Pancreas (tissue), 10 donors: Measurements from ENCODE around the gene JAK2. TPM values are rescaled to one million over a fixed set of nuclear protein-coding genes. Genes with fewer than 3 reads are reported as not detected.

Source experiments
- ATAC-seq, 4 donors: fragments of 200-7000 bp; cut with Tn5 transposase; one replicate each; pipeline versions ENCODE4 v1.8.0 to v1.9.1; 2020; ENCODE audit warnings: mild to moderate bottlenecking in 4 of 4, moderate library complexity in 4 of 4
- DNase-seq, 6 donors: peaks; one replicate each; pipeline ENCODE4 v3.0.0-alpha.2; 2020
- FAIRE-seq: peaks from 2 replicates; lab custom pipeline; 2012; peaks lifted over from hg19 to GRCh38; lab: Jason Lieb, UNC
- H3K27ac ChIP-seq, 4 donors: fragments of 200-600 bp; sonication (generic); 1 replicate in 3 of 4; 2 replicates in 1 of 4; pipeline versions ENCODE4 v1.5.0 to v1.8.0; 2020
- H3K27me3 ChIP-seq, 4 donors: fragments of 200-600 bp; one replicate each; pipeline ENCODE4 v1.8.0; 2021
- H3K36me3 ChIP-seq, 3 donors: fragments of 200-600 bp; sonication (generic) in 1 of 3; one replicate each; pipeline versions ENCODE4 v1.5.0 to v1.8.0; 2020 to 2021
- H3K4me1 ChIP-seq, 3 donors: fragments of 200-600 bp; one replicate each; pipeline ENCODE4 v1.8.0; 2021
- H3K4me3 ChIP-seq, 4 donors: fragments of 200-600 bp; sonication (generic) in 2 of 4; one replicate each; pipeline versions ENCODE4 v1.5.0 to v1.8.0; 2020 to 2021
- H3K9me3 ChIP-seq, 4 donors: fragments of 200-600 bp; one replicate each; pipeline ENCODE4 v1.8.0; 2021
- CTCF ChIP-seq, 4 donors: fragments of 200-600 bp; sonication (generic) in 3 of 4; IDR thresholded peaks; one replicate each; pipeline versions ENCODE4 v1.5.0 to v1.8.0; 2021; ENCODE audit warnings: antibody characterized with exemption in 4 of 4
- WGBS, 2 donors: extraction: QIAGEN DNeasy Blood & Tissue Kit; methylation state at CpG; one replicate each; pipeline ENCODE4 v1.1.7; 2013; 5-methylcytosine and 5-hydroxymethylcytosine counted together
- intact Hi-C, 3 donors: fragments of 100-400 bp; cut with DNase I; formaldehyde crosslinking; loops; one replicate each; pipeline versions ENCODE4 v1.11.1 to v1.14.2; 2022
- polyA plus RNA-seq, 2 donors: library from polyadenylated mRNA; stranded (reverse); fragments of 200-250 nt; gene quantifications; one replicate each; pipeline ENCODE4 v1.2.3, GENCODE V29; 2013
- total RNA-seq, 6 donors: library from RNA; stranded (reverse); fragmentation: NEBNext Ultra II Directional in 4 of 6; extraction: Animal tissue kit (Norgen Biotek cat#: 25700) in 4 of 6; gene quantifications; one replicate each; pipeline versions ENCODE4 v1.2.1 to v1.2.4, GENCODE V29; 2021 to 2023
- donor health status: healthy with polysubstance abuse.
- donor health status: DM: no; HTN: no; CAD: no; lungs with moderate emphysema.
- donor health status: DM: no; HTN: no; CAD: no.
- donor health status: control.
- donor health status: control.
- donor health status: Bipolar disorder and iron deficiency.
- donor health status: DM: yes; HTN: yes; CAD: no.
- donor health status: DM: no; HTN: no; CAD: no.
- donor health status: DM: no; HTN: no; CAD: no.
- donor health status: DM: yes; HTN: yes; CAD: no.

Gene JAK2
- total and polyA plus RNA-seq, 8 donors = 1.7 to 9.1 (median 4.2) TPM

- no peaks in the 10 kb centered on the region for H3K9me3 ChIP-seq
- DNase-seq (no peak), FAIRE-seq (no peak), ATAC-seq (no peak)
- intact Hi-C loops = no loop called here
- H3K36me3 ChIP-seq = peaks cover 0 to 4% (median 0%) of the 10 kb centered on the region in 3 donors
- 93 to 94% methylated on average over 3 of the region's 3 CpGs for WGBS, 2 donors
- no peaks in the 10 kb centered on the region for H3K4me1 ChIP-seq
- no peak overlapping the region for H3K4me3 ChIP-seq
- no peak for TF ChIP-seq CTCF (IDR thresholded peaks at IDR 0.05)
- H3K27me3 ChIP-seq = no peaks in the 10 kb centered on the region
- no peak overlapping the region for H3K27ac ChIP-seq
These were observed 137.4 kb downstream of the JAK2 start for GRCh38 chr9:5122516-5122915.

GRCh38 chr9:5140151-5140550 lies 155.1 kb downstream of the JAK2 start:
- Histone ChIP-seq H3K27ac (no peak overlapping the region), H3K4me3 (no peak overlapping the region), H3K27me3 (no peaks in the 10 kb centered on the region), H3K4me1 (peaks cover 0 to 4% (median 0%) of the 10 kb centered on the region in 3 donors), H3K9me3 (no peaks in the 10 kb centered on the region), H3K36me3 (no peaks in the 10 kb centered on the region)
- FAIRE-seq (no peak), DNase-seq (no peak), ATAC-seq (no peak)
- 79 to 83% methylated on average over 1 of the region's 1 CpG for WGBS, 2 donors
- no peak for TF ChIP-seq CTCF (IDR thresholded peaks at IDR 0.05)
- intact Hi-C loops = no loop called here

- Histone ChIP-seq H3K27ac (no peak overlapping the region), H3K4me3 (no peak overlapping the region), H3K4me1 (no peaks in the 10 kb centered on the region), H3K27me3 (no peaks in the 10 kb centered on the region), H3K36me3 (no peaks in the 10 kb centered on the region), H3K9me3 (no peaks in the 10 kb centered on the region)
- no peak for DNase-seq
- intact Hi-C loops = no loop called here
- TF ChIP-seq CTCF (IDR thresholded peaks at IDR 0.05) = no peak
- no peak for FAIRE-seq
- no peak for ATAC-seq
- 85 to 92% methylated on average over 7 of the region's 7 CpGs for WGBS, 2 donors
These were observed 159.1 kb downstream of the JAK2 start for GRCh38 chr9:5144217-5144616.

GRCh38 chr9:5146241-5146640 lies 161.2 kb downstream of the JAK2 start:
- TF ChIP-seq CTCF (IDR thresholded peaks at IDR 0.05) = no peak
- WGBS, 2 donors = 91 to 93% methylated on average over 1 of the region's 1 CpG
- Histone ChIP-seq H3K27ac (no peak overlapping the region), H3K4me3 (no peak overlapping the region), H3K27me3 (no peaks in the 10 kb centered on the region), H3K4me1 (no peaks in the 10 kb centered on the region), H3K9me3 (no peaks in the 10 kb centered on the region), H3K36me3 (no peaks in the 10 kb centered on the region)
- ATAC-seq = no peak
- DNase-seq = no peak
- no peak for FAIRE-seq
- intact Hi-C loops = no loop called here

Other genes with a start within 250 kb of the JAK2 start
- 10 to 100 TPM; 16.2 to 24.7 (median 22.3) TPM for gene AK3, start 244.1 kb upstream of the JAK2 start, total RNA-seq
- gene AK3, start 244.1 kb upstream of the JAK2 start, polyA plus RNA-seq = 10 to 100 TPM; 23.6 to 34.5 TPM
- gene RCL1, start 192.3 kb upstream of the JAK2 start, total RNA-seq = 100 to 1,000 TPM in 1 of 6 donors, 10 to 100 TPM in 5; 11.3 to 153 (median 25.3) TPM
- gene RCL1, start 192.3 kb upstream of the JAK2 start, polyA plus RNA-seq = 10 to 100 TPM; 19.0 to 24.8 TPM
- under 1 TPM in 1 of 6 donors, not detected in 5; 0.23 TPM for gene INSL6, start 200.4 kb downstream of the JAK2 start, total RNA-seq
- not detected for gene INSL6, start 200.4 kb downstream of the JAK2 start, polyA plus RNA-seq
- not detected for gene INSL4, start 246.1 kb downstream of the JAK2 start, total RNA-seq
- gene INSL4, start 246.1 kb downstream of the JAK2 start, polyA plus RNA-seq = not detected